ENCODE data around the gene GRIP2. TPM values are rescaled to one million over a fixed set of nuclear protein-coding genes. Genes with fewer than 3 reads are reported as not detected.

The GRIP2 gene
- total RNA-seq, 2 donors from 2014 or later = 0.49 to 1.7 TPM

- intact Hi-C loops (cut with DNase I, micrococcal nuclease) = no loop called here
- ATAC-seq (peak; percentile 59), DNase-seq (no peak)
These were observed 23.9 kb upstream of the GRIP2 start for GRCh38 chr3:14563946-14564539.

GRCh38 chr3:14562121-14562890, 22.2 kb upstream of the GRIP2 start:
- intact Hi-C loops (cut with DNase I, micrococcal nuclease) = no loop called here
- ATAC-seq = no peak
- no peak for DNase-seq

- ATAC-seq (no peak), DNase-seq (no peak)
- intact Hi-C loops (cut with DNase I, micrococcal nuclease) = no loop called here
These were observed 21.2 kb upstream of the GRIP2 start for GRCh38 chr3:14561051-14561960.

- intact Hi-C loops (cut with DNase I, micrococcal nuclease) = no loop called here
- ATAC-seq (no peak), DNase-seq (no peak)
These were observed 20.0 kb upstream of the GRIP2 start for GRCh38 chr3:14560110-14560509.

GRCh38 chr3:14558029-14558428, 17.9 kb upstream of the GRIP2 start:
- ATAC-seq (no peak), DNase-seq (no peak)
- intact Hi-C loops (cut with DNase I, micrococcal nuclease) = no loop called here

GRCh38 chr3:14555835-14556234, 15.7 kb upstream of the GRIP2 start:
- intact Hi-C loops (cut with DNase I, micrococcal nuclease) = no loop called here
- DNase-seq (peak in 1 of 2 donors; percentile 56), ATAC-seq (peak; percentile 93)

GRCh38 chr3:14554715-14555114, 14.6 kb upstream of the GRIP2 start:
- intact Hi-C loops (cut with DNase I, micrococcal nuclease) = no loop called here
- DNase-seq (no peak), ATAC-seq (no peak)

GRCh38 chr3:14553871-14554270, 13.7 kb upstream of the GRIP2 start:
- intact Hi-C loops (cut with DNase I, micrococcal nuclease) = no loop called here
- DNase-seq (no peak), ATAC-seq (no peak)

GRCh38 chr3:14552717-14553116, 12.6 kb upstream of the GRIP2 start:
- no peak for DNase-seq
- ATAC-seq = no peak
- intact Hi-C loops (cut with DNase I, micrococcal nuclease) = no loop called here

- intact Hi-C loops (cut with DNase I, micrococcal nuclease) = no loop called here
- ATAC-seq (no peak), DNase-seq (no peak)
These were observed 12.0 kb upstream of the GRIP2 start for GRCh38 chr3:14552041-14552648.

GRCh38 chr3:14550651-14551611, 10.8 kb upstream of the GRIP2 start:
- DNase-seq = no peak
- no peak for ATAC-seq
- intact Hi-C loops (cut with DNase I, micrococcal nuclease) = no loop called here

- intact Hi-C loops (cut with DNase I, micrococcal nuclease) = no loop called here
- no peak for ATAC-seq
- DNase-seq = no peak
These were observed 10.0 kb upstream of the GRIP2 start for GRCh38 chr3:14550181-14550580.

GRCh38 chr3:14549256-14549919, 9.2 kb upstream of the GRIP2 start:
- DNase-seq (no peak), ATAC-seq (no peak)
- intact Hi-C loops (cut with DNase I, micrococcal nuclease) = loop anchor here in 1 of 2 donors (5.0 kb wide), 1 partner anchor 42 kb away; no protein-coding TSS in a partner anchor

GRCh38 chr3:14548321-14548729, 8.2 kb upstream of the GRIP2 start:
- intact Hi-C loops (cut with DNase I, micrococcal nuclease) = loop anchor here in 1 of 2 donors (5.0 kb wide), 1 partner anchor 41 kb away; no protein-coding TSS in a partner anchor
- DNase-seq = peak; percentile 43 to 66
- peak; percentile 86 for ATAC-seq

- intact Hi-C loops (cut with DNase I, micrococcal nuclease) = loop anchor here in 1 of 2 donors (5.0 kb wide), 1 partner anchor 40 kb away; no protein-coding TSS in a partner anchor
- DNase-seq = no peak
- peak; percentile 76 for ATAC-seq
These were observed 7.6 kb upstream of the GRIP2 start for GRCh38 chr3:14547693-14548092.

GRCh38 chr3:14546041-14546440, 5.9 kb upstream of the GRIP2 start:
- intact Hi-C loops (cut with DNase I, micrococcal nuclease) = loop anchor here in 1 of 2 donors (5.0 kb wide), 1 partner anchor 39 kb away; no protein-coding TSS in a partner anchor
- DNase-seq (no peak), ATAC-seq (no peak)

- ATAC-seq (no peak), DNase-seq (no peak)
- intact Hi-C loops (cut with DNase I, micrococcal nuclease) = loop anchor here in 1 of 2 donors (5.0 kb wide), 1 partner anchor 38 kb away; no protein-coding TSS in a partner anchor
These were observed 5.1 kb upstream of the GRIP2 start for GRCh38 chr3:14545251-14545635.
